Neural cell (in vitro differentiated cells): Measurements from ENCODE around the gene ROR2. TPM values are rescaled to one million over a fixed set of nuclear protein-coding genes. Genes with fewer than 3 reads are reported as not detected.

ENCODE experiments used
- H2AFZ ChIP-seq: fragments of 200-600, 300-800 bp; sonication (generic), shearing (Covaris generic); 2 replicates; pipeline ENCODE4 v1.6.0; 2014; ENCODE audit warnings: low read depth, mild to moderate bottlenecking, antibody characterized with exemption, low read length, moderate library complexity
- H3F3A ChIP-seq: fragments of 200-600 bp; shearing (Covaris generic); 2 replicates; pipeline ENCODE4 v1.6.1; 2016; ENCODE audit warnings: mild to moderate bottlenecking, moderate library complexity, mixed read lengths, antibody characterized with exemption, low read length; ENCODE audit not compliant: insufficient read depth, poor library complexity, severe bottlenecking
- H3K27ac ChIP-seq: fragments of 200-600, 300-800 bp; sonication (generic), shearing (Covaris generic); 2 replicates; pipeline ENCODE4 v1.5.1; 2014; ENCODE audit warnings: mild to moderate bottlenecking, low read length, moderate library complexity
- H3K27me3 ChIP-seq: fragments of 300-800, 200-600 bp; sonication (generic), shearing (Covaris generic); 2 replicates; pipeline ENCODE4 v1.6.0; 2014; ENCODE audit warnings: mild to moderate bottlenecking, low read depth, low read length, moderate library complexity; ENCODE audit not compliant: insufficient read depth
- H3K36me3 ChIP-seq: fragments of 300-800, 200-600 bp; sonication (generic), shearing (Covaris generic); 2 replicates; pipeline ENCODE4 v1.5.1; 2014; ENCODE audit warnings: mild to moderate bottlenecking, antibody characterized with exemption, low read length, moderate library complexity; ENCODE audit not compliant: insufficient read depth
- H3K4me2 ChIP-seq: fragments of 300-800, 200-600 bp; sonication (generic), shearing (Covaris generic); 2 replicates; pipeline ENCODE4 v1.6.0; 2014; ENCODE audit warnings: mild to moderate bottlenecking, low read length
- H3K4me3 ChIP-seq: fragments of 300-800, 200-600 bp; sonication (generic), shearing (Covaris generic); 2 replicates; pipeline ENCODE4 v1.5.1; 2014; ENCODE audit warnings: mild to moderate bottlenecking, low read length, moderate library complexity
- H3K79me2 ChIP-seq: fragments of 200-600 bp; shearing (Covaris generic); replicated peaks from 2 replicates; pipeline ENCODE4 v1.6.0; 2014; ENCODE audit warnings: mild to moderate bottlenecking, low read length, moderate library complexity; ENCODE audit not compliant: insufficient read depth
- H3K9ac ChIP-seq: fragments of 300-800, 200-600 bp; sonication (generic), shearing (Covaris generic); 2 replicates; pipeline ENCODE4 v1.6.1; 2016; ENCODE audit warnings: mild to moderate bottlenecking, low read length, mixed read lengths
- H3K9me2 ChIP-seq: fragments of 200-600 bp; shearing (Covaris generic); 2 replicates; pipeline ENCODE4 v1.6.1; 2016; ENCODE audit warnings: mild to moderate bottlenecking, low read length, mixed read lengths; ENCODE audit not compliant: insufficient read depth
- H3K9me3 ChIP-seq: fragments of 200-600, 300-800 bp; sonication (generic), shearing (Covaris generic); 2 replicates; pipeline ENCODE4 v1.6.1; 2016; ENCODE audit warnings: mild to moderate bottlenecking, mixed run types, low read length, moderate library complexity, mixed read lengths
- H4K20me1 ChIP-seq: fragments of 200-600 bp; shearing (Covaris generic); 2 replicates; pipeline ENCODE4 v1.6.1; 2016; ENCODE audit warnings: mild to moderate bottlenecking, mixed run types; ENCODE audit not compliant: insufficient read depth
- EP300 ChIP-seq: fragments of 450-650 bp; conservative IDR thresholded peaks from 2 replicates; pipeline ENCODE4 v1.6.1; 2014; ENCODE audit warnings: antibody characterized with exemption, mild to moderate bottlenecking, moderate library complexity; ENCODE audit not compliant: poor library complexity, severe bottlenecking
- EZH2 ChIP-seq: fragments of 200-600, 300-800 bp; shearing (Covaris generic), sonication (generic); IDR thresholded peaks from 2 replicates; pipeline ENCODE4 v1.6.1; 2014; ENCODE audit warnings: antibody characterized with exemption, low read length, borderline replicate concordance, mild to moderate bottlenecking; ENCODE audit not compliant: insufficient read depth, poor library complexity, severe bottlenecking
- MXI1 ChIP-seq: fragments of 450-650 bp; conservative IDR thresholded peaks from 2 replicates; pipeline ENCODE4 v1.6.1; 2014; ENCODE audit warnings: antibody characterized with exemption, mild to moderate bottlenecking; ENCODE audit not compliant: poor library complexity, severe bottlenecking
- POLR2AphosphoS5 ChIP-seq: IDR thresholded peaks from 2 replicates; pipeline ENCODE4 v1.6.1; 2012
- RAD21 ChIP-seq: fragments of 450-650 bp; conservative IDR thresholded peaks from 2 replicates; pipeline ENCODE4 v1.6.1; 2014; ENCODE audit warnings: antibody characterized with exemption, mild to moderate bottlenecking, moderate library complexity
- SMC3 ChIP-seq: fragments of 450-650 bp; conservative IDR thresholded peaks from 2 replicates; pipeline ENCODE4 v1.6.1; 2014; ENCODE audit warnings: antibody characterized with exemption, mild to moderate bottlenecking, moderate library complexity; ENCODE audit not compliant: poor library complexity
- TAF1 ChIP-seq: IDR thresholded peaks from 2 replicates; pipeline ENCODE4 v1.6.1; 2012; ENCODE audit warnings: low read depth
- polyA plus RNA-seq: library from polyadenylated mRNA; depleted of rRNA; stranded (reverse); fragments of >200 nt; gene quantifications from 2 replicates; pipeline ENCODE4 v1.2.3, GENCODE V29; 2014
- TF ChIP-seq, protein P1 (sequence below): IDR thresholded peaks from 2 replicates; pipeline ENCODE4 v1.6.1; 2012; ENCODE audit warnings: borderline replicate concordance
- TF ChIP-seq, protein P2 (sequence below): fragments of 450-650 bp; IDR thresholded peaks from 2 replicates; pipeline ENCODE4 v1.5.1; 2014; ENCODE audit warnings: antibody characterized with exemption, mild to moderate bottlenecking, moderate library complexity; ENCODE audit not compliant: poor library complexity, severe bottlenecking

Gene ROR2
- polyA plus RNA-seq, 1 donor from 2014 or later = 0.33 TPM

DNA sequence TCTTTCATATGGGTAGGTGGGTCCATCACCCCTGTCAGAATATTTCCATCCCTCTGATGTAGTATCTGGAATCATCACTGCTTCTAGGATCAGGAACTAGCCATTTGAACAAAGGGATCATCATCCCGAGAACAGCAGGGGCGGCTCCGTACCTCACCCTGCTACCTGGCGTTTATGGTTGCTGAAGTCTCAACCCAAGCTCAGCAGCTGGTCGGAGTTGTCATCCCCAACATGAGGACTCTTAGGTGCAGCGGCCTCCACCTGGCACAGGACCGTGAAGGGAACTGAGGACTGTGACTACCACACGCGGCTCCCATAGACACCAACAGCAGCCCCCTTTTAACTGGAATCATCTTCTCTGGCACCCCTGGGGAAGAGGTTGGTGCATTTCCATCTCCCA, 35.1 kb downstream of the ROR2 start:
- H3K4me3 ChIP-seq = no peak overlapping the region
- no peaks in the 10 kb centered on the region for H3F3A ChIP-seq
- no peak overlapping the region for H3K27ac ChIP-seq
- H2AFZ ChIP-seq = no peak overlapping the region
- TF ChIP-seq EZH2 = no peak
- no peak for TF ChIP-seq MXI1
- TF ChIP-seq EP300 = no peak
- no peaks in the 10 kb centered on the region for H4K20me1 ChIP-seq
- H3K9me2 ChIP-seq = no peaks in the 10 kb centered on the region
- no peaks in the 10 kb centered on the region for H3K79me2 ChIP-seq
- H3K4me2 ChIP-seq = no peak overlapping the region
- H3K9me3 ChIP-seq = no peaks in the 10 kb centered on the region
- no peaks in the 10 kb centered on the region for H3K27me3 ChIP-seq
- H3K36me3 ChIP-seq = no peaks in the 10 kb centered on the region
- H3K9ac ChIP-seq = no peak overlapping the region

DNA sequence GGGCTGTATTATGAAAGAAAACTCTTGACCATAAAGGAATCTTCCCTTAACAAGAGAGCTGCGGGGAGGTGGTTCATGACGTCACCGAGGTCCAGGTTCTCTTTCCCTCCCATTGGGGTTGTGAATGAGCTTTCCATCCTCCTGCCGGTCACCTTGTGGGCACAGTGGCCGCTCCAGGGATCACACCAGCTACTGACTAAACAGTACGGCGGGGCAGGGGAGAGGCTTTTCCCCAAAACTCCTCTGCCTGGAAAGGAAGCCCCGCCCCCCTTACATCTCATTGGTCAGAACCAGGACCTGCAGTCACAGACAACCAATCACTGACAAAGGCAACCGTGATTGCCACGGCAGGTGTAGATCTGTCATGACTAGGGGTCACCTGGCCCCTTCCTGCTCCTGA, 35.6 kb downstream of the ROR2 start:
- H3K9ac ChIP-seq = no peak overlapping the region
- TF ChIP-seq TAF1 = no peak
- H3K4me3 ChIP-seq = no peak overlapping the region
- no peaks in the 10 kb centered on the region for H3F3A ChIP-seq
- H3K36me3 ChIP-seq = no peaks in the 10 kb centered on the region
- no peaks in the 10 kb centered on the region for H3K9me2 ChIP-seq
- H3K79me2 ChIP-seq = no peaks in the 10 kb centered on the region
- no peak overlapping the region for H3K27ac ChIP-seq
- no peaks in the 10 kb centered on the region for H3K27me3 ChIP-seq
- no peak overlapping the region for H2AFZ ChIP-seq
- H3K9me3 ChIP-seq = no peaks in the 10 kb centered on the region
- no peaks in the 10 kb centered on the region for H4K20me1 ChIP-seq
- H3K4me2 ChIP-seq = no peak overlapping the region

DNA sequence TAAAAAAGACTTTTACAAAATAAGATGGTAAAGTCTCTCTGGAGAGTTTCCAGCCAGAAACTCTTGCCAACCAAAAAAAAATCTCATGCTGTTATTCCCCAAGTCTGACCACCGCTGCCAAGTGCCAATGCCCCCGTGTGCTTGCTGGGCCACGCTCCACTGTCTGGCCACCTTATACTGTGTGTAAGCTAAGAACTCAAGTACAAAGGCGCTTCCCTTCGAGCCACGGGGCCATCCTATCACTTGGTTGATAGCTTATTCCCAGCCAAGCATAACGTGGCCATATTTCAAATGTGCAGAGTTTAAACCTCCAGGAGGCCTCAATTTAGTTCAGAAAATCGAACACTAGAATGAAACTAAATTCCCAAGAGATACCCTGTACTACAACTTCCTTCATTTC, 36.0 kb downstream of the ROR2 start:
- Histone ChIP-seq H4K20me1 (no peaks in the 10 kb centered on the region), H3K27me3 (no peaks in the 10 kb centered on the region), H3K4me3 (no peak overlapping the region), H2AFZ (no peak overlapping the region), H3K79me2 (no peaks in the 10 kb centered on the region), H3K9me3 (no peaks in the 10 kb centered on the region), H3F3A (no peaks in the 10 kb centered on the region), H3K36me3 (no peaks in the 10 kb centered on the region), H3K27ac (no peak overlapping the region), H3K9me2 (no peaks in the 10 kb centered on the region), H3K9ac (no peak overlapping the region), H3K4me2 (no peak overlapping the region)
- TF ChIP-seq SMC3 (no peak), RAD21 (no peak), MXI1 (no peak), TAF1 (no peak), POLR2AphosphoS5 (no peak), EP300 (no peak), EZH2 (no peak)
- TF ChIP-seq, protein P1, sequence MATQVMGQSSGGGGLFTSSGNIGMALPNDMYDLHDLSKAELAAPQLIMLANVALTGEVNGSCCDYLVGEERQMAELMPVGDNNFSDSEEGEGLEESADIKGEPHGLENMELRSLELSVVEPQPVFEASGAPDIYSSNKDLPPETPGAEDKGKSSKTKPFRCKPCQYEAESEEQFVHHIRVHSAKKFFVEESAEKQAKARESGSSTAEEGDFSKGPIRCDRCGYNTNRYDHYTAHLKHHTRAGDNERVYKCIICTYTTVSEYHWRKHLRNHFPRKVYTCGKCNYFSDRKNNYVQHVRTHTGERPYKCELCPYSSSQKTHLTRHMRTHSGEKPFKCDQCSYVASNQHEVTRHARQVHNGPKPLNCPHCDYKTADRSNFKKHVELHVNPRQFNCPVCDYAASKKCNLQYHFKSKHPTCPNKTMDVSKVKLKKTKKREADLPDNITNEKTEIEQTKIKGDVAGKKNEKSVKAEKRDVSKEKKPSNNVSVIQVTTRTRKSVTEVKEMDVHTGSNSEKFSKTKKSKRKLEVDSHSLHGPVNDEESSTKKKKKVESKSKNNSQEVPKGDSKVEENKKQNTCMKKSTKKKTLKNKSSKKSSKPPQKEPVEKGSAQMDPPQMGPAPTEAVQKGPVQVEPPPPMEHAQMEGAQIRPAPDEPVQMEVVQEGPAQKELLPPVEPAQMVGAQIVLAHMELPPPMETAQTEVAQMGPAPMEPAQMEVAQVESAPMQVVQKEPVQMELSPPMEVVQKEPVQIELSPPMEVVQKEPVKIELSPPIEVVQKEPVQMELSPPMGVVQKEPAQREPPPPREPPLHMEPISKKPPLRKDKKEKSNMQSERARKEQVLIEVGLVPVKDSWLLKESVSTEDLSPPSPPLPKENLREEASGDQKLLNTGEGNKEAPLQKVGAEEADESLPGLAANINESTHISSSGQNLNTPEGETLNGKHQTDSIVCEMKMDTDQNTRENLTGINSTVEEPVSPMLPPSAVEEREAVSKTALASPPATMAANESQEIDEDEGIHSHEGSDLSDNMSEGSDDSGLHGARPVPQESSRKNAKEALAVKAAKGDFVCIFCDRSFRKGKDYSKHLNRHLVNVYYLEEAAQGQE = no peak
- TF ChIP-seq, protein P2, sequence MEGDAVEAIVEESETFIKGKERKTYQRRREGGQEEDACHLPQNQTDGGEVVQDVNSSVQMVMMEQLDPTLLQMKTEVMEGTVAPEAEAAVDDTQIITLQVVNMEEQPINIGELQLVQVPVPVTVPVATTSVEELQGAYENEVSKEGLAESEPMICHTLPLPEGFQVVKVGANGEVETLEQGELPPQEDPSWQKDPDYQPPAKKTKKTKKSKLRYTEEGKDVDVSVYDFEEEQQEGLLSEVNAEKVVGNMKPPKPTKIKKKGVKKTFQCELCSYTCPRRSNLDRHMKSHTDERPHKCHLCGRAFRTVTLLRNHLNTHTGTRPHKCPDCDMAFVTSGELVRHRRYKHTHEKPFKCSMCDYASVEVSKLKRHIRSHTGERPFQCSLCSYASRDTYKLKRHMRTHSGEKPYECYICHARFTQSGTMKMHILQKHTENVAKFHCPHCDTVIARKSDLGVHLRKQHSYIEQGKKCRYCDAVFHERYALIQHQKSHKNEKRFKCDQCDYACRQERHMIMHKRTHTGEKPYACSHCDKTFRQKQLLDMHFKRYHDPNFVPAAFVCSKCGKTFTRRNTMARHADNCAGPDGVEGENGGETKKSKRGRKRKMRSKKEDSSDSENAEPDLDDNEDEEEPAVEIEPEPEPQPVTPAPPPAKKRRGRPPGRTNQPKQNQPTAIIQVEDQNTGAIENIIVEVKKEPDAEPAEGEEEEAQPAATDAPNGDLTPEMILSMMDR = no peak
